COR-L47 (cell line): ENCODE data around the gene GABRB3.
"Not testable (repeated sequence)": the region's sequence is repeated elsewhere in the genome, so short reads cannot be mapped to it uniquely, and the experiment has no call there.

Experiments
- DNase-seq: peaks from one replicate; lab custom pipeline; 2025; lab: John Stamatoyannopoulos, UW

GABRB3 gene

GRCh38 chr15:26736502-26737248 is 36.2 kb downstream of the GABRB3 start:
- no peak for DNase-seq

GRCh38 chr15:26731965-26732364 is 40.9 kb downstream of the GABRB3 start:
- DNase-seq: no peak

DNA sequence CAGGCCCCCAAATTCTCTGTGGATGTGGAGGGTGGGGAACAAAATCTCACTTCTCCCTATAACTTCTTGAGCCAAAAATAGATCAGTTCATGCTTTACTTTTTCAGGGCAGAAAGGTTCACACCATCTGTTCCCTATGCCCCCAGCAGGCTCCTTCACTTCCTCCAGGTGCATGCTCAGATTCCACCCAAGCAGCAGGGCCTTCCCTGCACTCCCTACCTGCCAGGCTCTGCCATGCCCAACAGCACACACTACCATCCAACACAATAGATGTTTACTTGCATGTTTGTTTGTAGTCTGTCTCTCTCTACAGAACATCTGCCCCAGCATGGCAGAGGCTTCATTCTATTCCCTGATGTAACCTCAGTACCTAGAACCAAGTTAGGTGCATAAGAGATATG is 43.3 kb downstream of the GABRB3 start:
- DNase-seq: no peak

GRCh38 chr15:26729030-26729429 is 43.8 kb downstream of the GABRB3 start:
- no peak for DNase-seq

DNA sequence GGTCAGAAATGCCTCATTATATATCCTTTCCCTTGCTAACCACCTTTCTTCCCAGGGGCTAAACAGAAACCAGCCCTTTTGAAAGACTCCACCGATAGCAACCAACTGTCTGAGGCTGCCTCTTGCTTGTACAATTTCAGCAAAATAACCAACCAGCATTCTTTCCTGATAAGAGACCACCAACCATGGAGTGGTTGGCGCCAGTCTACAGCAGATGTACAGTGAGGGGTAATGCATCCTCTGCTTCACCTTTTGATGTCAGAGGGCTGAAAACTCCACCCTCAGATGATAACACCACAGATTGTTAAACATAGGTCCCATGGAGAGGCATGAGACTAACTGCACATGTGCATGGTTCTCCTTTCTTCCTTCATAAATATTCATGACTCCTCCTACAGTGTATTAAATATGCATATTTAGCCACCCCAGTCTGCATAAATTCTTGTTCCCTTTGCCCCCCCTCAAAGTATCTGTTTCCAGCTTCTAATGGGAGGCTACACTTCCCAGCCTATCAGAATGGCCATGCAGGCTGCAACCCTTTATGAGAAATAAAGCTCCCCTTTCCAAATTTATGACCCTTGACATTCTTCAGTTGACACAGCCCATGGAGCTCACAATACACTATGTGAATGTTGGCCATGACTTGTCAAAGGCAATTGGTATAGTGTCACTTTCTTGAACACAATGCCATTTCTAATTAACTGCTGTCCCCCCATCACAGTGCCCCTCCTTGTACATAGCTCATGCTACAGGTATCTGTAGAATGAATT is 48.3 kb downstream of the GABRB3 start:
- no peak for DNase-seq

DNA sequence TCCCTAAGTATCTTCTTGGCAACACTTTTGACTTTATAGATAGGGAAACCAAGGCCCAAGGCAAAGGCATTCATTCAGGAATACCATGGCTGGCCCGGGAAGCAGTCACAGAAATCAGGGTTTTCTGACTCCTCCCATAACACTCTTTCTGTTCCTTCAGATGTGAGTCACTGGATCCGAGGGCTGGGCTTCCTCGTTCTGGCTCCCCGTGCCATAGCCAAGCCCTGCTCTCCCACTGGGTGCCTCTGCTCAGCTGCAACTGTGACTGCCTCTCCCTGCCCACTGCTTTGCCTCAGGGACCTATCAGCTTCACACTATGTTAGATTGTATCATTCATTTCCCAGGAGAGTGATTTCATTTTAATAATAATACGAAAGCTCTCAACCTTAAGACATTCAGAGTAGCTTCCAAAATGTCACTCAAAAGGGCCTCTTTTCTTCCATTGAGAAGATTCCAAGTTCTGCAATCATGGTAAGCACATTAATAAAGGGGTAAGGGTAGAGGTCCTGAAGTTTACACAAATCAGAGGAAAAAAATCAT is 50.2 kb downstream of the GABRB3 start:
- DNase-seq: no peak

GRCh38 chr15:26721232-26721967 is 51.5 kb downstream of the GABRB3 start:
- no peak for DNase-seq

DNA sequence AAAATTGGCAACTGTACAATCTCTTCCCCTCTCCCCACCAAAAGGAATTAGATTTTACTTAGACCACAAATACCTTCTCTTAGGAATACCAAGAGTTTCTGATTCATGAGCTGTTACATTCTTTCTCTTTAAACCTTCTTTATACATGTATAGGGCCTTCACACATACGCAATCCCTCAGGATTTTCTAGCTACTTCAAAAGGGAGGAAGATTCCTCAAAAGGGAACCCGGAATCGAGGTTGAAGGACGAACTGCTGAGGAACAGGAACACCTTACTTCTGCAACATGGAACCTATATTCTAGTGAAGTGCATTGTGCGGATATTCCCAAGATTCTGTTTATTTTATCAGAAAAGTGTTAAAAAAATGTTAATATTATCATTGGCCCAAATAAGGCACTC is 52.3 kb downstream of the GABRB3 start:
- no peak for DNase-seq

DNA sequence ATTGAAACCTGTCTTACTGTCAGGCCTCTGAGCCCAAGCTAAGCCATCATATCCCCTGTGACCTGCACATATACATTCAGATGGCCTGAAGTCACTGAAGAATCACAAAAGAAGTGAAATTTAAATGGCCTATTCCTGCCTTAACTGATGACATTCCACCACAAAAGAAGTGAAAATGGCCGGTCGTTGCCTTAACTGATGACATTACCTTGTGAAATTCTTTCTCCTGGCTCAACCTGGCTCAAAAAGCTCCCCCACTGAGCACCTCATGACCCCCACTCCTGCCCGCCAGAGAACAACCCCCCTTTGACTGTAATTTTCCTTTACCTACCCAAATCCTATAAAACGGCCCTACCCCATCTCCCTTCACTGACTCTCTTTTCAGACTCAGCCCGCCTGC is 53.0 kb downstream of the GABRB3 start:
- DNase-seq: not testable (repeated sequence)

DNA sequence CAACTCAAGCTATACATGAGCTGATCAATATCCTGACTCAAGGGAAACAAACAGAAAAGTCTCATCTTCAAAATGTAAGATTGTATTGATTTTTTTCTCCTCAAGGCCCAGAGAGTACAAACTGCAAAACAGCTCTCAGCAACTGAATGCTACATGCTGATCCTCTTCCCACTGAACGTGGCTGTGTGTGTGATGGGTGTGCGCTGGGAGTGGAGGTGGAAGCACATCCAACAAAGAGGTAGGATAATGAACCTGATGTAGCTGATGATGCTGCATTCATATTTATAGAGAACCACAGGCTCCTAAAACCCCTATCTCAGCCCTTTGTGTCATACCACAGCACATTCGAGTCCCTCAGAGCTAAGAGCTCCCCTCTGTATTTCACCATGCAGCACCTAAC is 56.8 kb downstream of the GABRB3 start:
- DNase-seq: no peak

GRCh38 chr15:26713498-26713897 is 59.4 kb downstream of the GABRB3 start:
- DNase-seq: no peak

DNA sequence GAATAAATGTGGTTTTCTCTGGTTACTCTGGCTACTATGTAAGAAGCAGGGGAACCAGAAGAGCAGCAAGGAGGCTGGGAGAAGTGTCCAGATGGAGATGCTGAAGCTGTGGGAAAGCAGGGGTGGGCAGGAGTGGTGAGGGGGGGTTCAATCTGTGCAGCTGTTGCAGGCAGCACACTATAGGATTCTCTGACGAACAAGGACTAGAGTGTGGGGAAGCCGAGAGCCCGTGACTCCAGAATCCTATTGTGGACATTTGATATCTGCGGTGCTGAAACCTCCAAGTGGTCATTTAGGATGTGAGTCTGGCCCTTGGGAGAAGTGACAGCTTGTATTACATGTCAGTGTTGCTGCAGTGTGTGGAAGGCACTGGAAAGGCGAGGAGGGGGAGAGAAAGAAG is 60.5 kb downstream of the GABRB3 start:
- no peak for DNase-seq

DNA sequence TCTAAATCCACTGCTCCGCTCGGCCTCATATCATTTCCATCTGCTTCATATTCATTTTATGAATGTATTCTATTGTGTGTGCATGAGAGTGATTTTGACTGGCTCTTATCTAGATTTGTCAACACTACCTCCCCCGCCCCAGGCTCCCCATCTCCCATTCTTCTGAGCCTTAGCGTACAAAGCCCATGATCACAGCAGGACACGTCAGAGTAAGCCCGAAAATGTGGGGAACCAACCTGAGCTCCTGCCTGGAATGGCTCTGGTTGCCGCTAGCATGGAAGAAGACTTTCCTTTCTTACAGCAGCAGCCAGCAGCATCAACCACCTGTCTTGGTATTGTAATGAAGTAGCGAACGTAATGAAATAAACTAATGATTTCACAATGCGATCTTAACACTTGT is 61.4 kb downstream of the GABRB3 start:
- DNase-seq: no peak

- DNase-seq: no peak
These were observed 70.5 kb downstream of the GABRB3 start for GRCh38 chr15:26702381-26702780.

GRCh38 chr15:26698555-26698954 is 74.3 kb downstream of the GABRB3 start:
- DNase-seq: no peak

DNA sequence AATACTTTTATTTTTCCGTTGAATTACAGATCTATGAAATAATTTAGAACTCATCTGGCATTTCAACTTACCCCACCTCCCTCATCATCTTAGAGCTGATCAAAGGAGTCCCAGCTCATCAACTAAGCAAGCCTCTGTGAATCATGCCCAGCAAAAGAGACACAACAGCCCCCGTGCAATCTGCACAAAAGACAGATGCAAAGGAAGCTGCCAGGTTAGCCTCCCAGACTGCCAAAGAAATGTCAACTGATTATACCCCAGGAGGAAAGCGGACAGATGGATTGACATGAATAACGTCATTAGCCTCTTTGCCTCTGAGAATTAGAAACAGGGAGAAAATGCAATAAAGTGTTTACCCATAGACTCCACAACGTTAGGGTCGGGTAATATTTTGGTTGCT is 75.0 kb downstream of the GABRB3 start:
- no peak for DNase-seq

DNA sequence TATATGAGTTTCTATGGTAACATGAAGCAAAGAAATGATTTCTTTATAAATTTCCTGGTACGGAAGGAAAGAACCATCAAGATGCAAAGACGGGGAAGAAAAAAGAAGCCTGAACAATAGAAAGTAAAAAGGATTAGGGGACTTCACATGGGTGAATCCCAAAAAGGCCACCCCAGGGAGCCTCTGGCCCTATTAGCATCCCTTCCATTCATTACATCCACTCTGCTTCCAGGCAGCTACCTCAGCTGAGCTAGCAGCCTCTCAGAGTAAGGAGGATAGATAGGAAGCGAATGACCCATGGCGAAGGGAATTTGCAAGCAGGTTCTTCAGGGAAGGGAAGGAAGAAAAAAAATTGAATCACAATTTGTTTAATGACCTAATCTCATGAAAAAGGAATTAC is 81.6 kb downstream of the GABRB3 start:
- no peak for DNase-seq

GRCh38 chr15:26690778-26691177 is 82.1 kb downstream of the GABRB3 start:
- no peak for DNase-seq

- DNase-seq: no peak
These were observed 83.4 kb downstream of the GABRB3 start for GRCh38 chr15:26689462-26689861.

DNA sequence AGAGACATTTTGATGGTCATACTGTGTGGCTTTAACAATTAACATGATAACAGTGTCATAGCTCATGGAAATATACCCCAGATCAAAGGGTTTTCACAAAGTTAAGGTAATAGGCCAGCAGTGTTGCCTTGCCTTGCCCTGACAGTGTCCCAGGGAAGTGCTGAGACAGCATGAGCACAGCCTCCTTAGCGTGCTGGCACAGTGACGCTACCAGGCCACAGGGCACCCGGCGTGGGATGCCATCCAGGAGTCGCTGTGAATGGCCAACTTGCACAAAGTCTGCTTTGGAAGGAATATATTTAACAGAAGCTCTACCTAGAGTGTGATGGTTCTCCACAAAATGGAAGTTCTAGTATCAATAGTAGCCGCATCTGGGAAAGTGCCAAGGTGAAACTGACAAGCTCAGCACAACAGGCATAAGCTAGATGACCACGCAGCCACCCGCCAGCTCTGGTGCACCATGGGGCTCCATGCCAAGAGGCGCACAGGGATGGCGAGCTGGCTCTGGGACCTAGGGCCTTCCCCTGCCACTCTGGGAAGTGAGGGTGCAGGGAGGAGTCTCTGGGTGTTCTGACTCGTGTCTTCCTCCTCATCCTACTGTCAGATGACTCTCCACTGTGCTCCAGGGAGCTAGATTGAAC is 86.2 kb downstream of the GABRB3 start:
- DNase-seq: no peak

GRCh38 chr15:26682598-26683164 is 90.2 kb downstream of the GABRB3 start:
- DNase-seq: no peak

- DNase-seq: no peak
These were observed 92.9 kb downstream of the GABRB3 start for GRCh38 chr15:26679927-26680326.
